Esophagus muscularis mucosa (tissue), 4 donors: ENCODE measurements around the gene MGLL. TPM values are rescaled to one million over a fixed set of nuclear protein-coding genes. Genes with fewer than 3 reads are reported as not detected.
"Not testable (repeated sequence)": the region's sequence is repeated elsewhere in the genome, so short reads cannot be mapped to it uniquely, and the experiment has no call there.

Experiments used
- DNase-seq: peaks from one replicate; pipeline ENCODE4 v3.0.0-alpha.2; 2017; ENCODE audit errors: extremely low spot score
- H3K27ac ChIP-seq, 4 donors: fragments of 200-600 bp; sonication (generic); replicated peaks in 1 of 4; 1 replicate in 3 of 4; 2 replicates in 1 of 4; pipeline ENCODE4 v1.5.1; 2016 to 2019; ENCODE audit warnings: mild to moderate bottlenecking in 1 of 4
- H3K27me3 ChIP-seq, 4 donors: fragments of 200-600 bp; sonication (generic); one replicate each; pipeline versions ENCODE4 v1.5.1 to v1.6.0; 2016 to 2019
- H3K36me3 ChIP-seq, 4 donors: fragments of 200-600 bp; sonication (generic); one replicate each; pipeline ENCODE4 v1.5.1; 2016 to 2019
- H3K4me1 ChIP-seq, 4 donors: fragments of 200-600 bp; sonication (generic); one replicate each; pipeline ENCODE4 v1.5.1; 2016 to 2019
- H3K4me3 ChIP-seq, 4 donors: fragments of 200-600 bp; sonication (generic); 1 replicate in 2 of 4; 2 replicates in 2 of 4; pipeline ENCODE4 v1.5.1; 2016 to 2019; ENCODE audit warnings: mild to moderate bottlenecking in 4 of 4, moderate library complexity in 1 of 4
- H3K9me3 ChIP-seq, 4 donors: fragments of 200-600 bp; sonication (generic); 1 replicate in 3 of 4; 2 replicates in 1 of 4; pipeline ENCODE4 v1.5.1; 2016 to 2019
- EP300 ChIP-seq: sonication (generic); formaldehyde crosslinking; IDR thresholded peaks from one replicate; pipeline ENCODE4 v1.6.1; 2017; ENCODE audit warnings: antibody characterized with exemption
- POLR2A ChIP-seq: fragments of 450-650 bp; IDR thresholded peaks from one replicate; pipeline ENCODE4 v1.6.1; 2017; ENCODE audit warnings: antibody characterized with exemption, moderate library complexity, mild to moderate bottlenecking, low read depth
- POLR2AphosphoS5 ChIP-seq, 2 donors: sonication (generic); formaldehyde crosslinking; IDR thresholded peaks; one replicate each; pipeline ENCODE4 v1.6.1; 2017; ENCODE audit warnings: antibody characterized with exemption in 2 of 2
- WGBS: methylation state at CpG from one replicate; pipeline ENCODE4 v1.1.5; 2018; 5-methylcytosine and 5-hydroxymethylcytosine counted together
- intact Hi-C: fragments of 100-400 bp; cut with DNase I; formaldehyde crosslinking; loops from one replicate; pipeline ENCODE4 v1.15.1; 2023
- total RNA-seq, 4 donors: library from RNA; depleted of rRNA; stranded (reverse); fragments of >200 nt; gene quantifications; one replicate each; pipeline versions ENCODE4 v1.1.0 to v1.2.1, GENCODE V29; 2016
- TF ChIP-seq, protein P1 (sequence below), 3 experiments: fragments of 200-600 bp in 2 of 3; fragments of 450-650 bp in 1 of 3; sonication (generic) in 2 of 3; IDR thresholded peaks; one replicate each; pipeline ENCODE4 v1.5.1; 2017 to 2019; ENCODE audit warnings: antibody characterized with exemption in 3 of 3, mild to moderate bottlenecking in 2 of 3, moderate library complexity in 1 of 3

The MGLL gene
- total RNA-seq, 4 donors from 2014 or later: 56.5 to 155 (median 80.7) TPM

DNA sequence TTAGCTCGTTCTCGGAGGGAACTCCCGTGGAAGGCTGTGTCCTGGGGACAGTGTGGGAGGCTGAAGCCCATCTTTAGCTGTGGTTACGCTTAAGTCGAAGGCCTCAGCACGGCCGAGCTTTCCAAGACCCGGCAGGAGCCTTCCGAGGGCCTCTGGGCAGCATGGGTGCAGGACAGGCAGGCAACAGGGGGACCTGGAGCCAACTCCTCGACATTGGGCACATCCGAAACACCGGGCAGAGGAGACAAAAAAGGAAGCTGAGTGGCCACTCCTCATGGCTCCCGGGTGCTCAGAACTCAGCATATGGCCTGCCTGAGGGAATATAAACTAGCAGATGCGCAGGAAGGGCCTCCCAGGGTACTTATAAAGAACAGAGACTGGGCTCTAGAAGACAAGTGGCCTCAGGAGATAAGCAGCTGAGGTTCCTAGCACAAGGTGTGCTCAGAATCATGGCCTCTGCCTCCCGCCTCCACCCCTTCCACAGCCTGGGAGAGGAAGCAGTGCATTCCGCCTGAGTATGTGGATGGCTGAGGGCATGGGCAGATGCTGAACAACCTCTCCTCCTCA lies 115.4 kb downstream of the MGLL start:
- Histone ChIP-seq H3K36me3 (peaks cover 0 to 26% (median 12%) of the 10 kb centered on the region in 4 donors), H3K4me1 (peaks cover 49 to 62% (median 59%) of the 10 kb centered on the region in 4 donors), H3K4me3 (no peak overlapping the region), H3K9me3 (no peaks in the 10 kb centered on the region), H3K27ac (peak overlapping the region; percentile 49 to 71 (median 62)), H3K27me3 (no peaks in the 10 kb centered on the region)
- DNase-seq: no peak
- intact Hi-C loops: no loop called here
- TF ChIP-seq, protein P1, sequence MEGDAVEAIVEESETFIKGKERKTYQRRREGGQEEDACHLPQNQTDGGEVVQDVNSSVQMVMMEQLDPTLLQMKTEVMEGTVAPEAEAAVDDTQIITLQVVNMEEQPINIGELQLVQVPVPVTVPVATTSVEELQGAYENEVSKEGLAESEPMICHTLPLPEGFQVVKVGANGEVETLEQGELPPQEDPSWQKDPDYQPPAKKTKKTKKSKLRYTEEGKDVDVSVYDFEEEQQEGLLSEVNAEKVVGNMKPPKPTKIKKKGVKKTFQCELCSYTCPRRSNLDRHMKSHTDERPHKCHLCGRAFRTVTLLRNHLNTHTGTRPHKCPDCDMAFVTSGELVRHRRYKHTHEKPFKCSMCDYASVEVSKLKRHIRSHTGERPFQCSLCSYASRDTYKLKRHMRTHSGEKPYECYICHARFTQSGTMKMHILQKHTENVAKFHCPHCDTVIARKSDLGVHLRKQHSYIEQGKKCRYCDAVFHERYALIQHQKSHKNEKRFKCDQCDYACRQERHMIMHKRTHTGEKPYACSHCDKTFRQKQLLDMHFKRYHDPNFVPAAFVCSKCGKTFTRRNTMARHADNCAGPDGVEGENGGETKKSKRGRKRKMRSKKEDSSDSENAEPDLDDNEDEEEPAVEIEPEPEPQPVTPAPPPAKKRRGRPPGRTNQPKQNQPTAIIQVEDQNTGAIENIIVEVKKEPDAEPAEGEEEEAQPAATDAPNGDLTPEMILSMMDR (IDR thresholded peaks at IDR 0.05): no peak
- no peak for TF ChIP-seq EP300
- TF ChIP-seq POLR2A: no peak
- TF ChIP-seq POLR2AphosphoS5 (IDR thresholded peaks at IDR 0.05): no peak
- 88% methylated on average over 16 of the region's 16 CpGs for WGBS

DNA sequence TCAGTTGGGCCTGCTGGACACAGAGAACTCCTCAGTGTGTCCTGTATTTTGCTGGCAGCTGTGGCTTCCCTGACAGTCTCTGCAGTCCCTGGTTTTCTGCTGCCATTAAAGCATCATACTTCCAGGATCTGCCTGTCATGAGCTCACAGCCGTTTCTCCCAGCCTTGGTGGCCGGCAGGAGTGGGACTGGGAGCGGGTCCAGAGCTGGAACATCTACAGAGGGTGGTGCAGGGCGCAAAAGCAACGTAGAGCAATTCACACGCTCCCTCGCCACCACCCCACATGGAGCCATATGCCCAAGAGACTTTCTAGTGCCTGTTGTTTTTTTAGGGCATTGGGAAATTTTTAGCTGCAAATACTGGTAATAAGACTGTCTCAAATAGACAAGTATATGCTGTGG lies 116.0 kb downstream of the MGLL start:
- no peak for DNase-seq
- Histone ChIP-seq H3K36me3 (peaks cover 0 to 25% (median 12%) of the 10 kb centered on the region in 4 donors), H3K4me3 (no peak overlapping the region), H3K27ac (peak overlapping the region; percentile 49 to 71 (median 62)), H3K9me3 (no peaks in the 10 kb centered on the region), H3K4me1 (peaks cover 54 to 67% (median 63%) of the 10 kb centered on the region in 4 donors), H3K27me3 (no peaks in the 10 kb centered on the region)
- TF ChIP-seq, protein P1 (IDR thresholded peaks at IDR 0.05): no peak
- TF ChIP-seq POLR2AphosphoS5 (IDR thresholded peaks at IDR 0.05) (no peak), EP300 (no peak), POLR2A (no peak)
- 85% methylated on average over 5 of the region's 7 CpGs for WGBS
- intact Hi-C loops: no loop called here

DNA sequence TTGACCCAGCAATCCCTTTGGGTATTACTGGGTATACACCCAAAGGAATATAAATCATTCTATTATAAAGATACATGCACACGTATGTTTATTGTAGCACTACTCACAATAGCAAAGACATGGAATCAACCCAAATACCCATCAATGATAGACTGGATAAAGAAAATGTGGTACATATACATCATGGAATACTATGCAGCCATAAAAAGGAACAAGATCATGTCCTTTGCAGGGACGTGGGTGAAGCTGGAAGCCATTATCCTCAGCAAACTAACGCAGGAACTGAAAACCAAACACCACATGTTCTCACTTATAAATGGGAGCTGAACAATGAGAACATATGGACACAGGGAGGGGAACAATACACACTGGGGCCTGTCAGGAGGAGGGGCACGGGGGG lies 117.5 kb downstream of the MGLL start:
- 92% methylated on average over 4 of the region's 4 CpGs for WGBS
- H3K4me3 ChIP-seq, H3K27ac ChIP-seq, DNase-seq, H3K9me3 ChIP-seq, intact Hi-C loops, H3K27me3 ChIP-seq: not testable (repeated sequence)
- H3K36me3 ChIP-seq: peaks cover 0 to 25% (median 10%) of the 10 kb centered on the region in 4 donors
- H3K4me1 ChIP-seq: peaks cover 54 to 66% (median 62%) of the 10 kb centered on the region in 4 donors

DNA sequence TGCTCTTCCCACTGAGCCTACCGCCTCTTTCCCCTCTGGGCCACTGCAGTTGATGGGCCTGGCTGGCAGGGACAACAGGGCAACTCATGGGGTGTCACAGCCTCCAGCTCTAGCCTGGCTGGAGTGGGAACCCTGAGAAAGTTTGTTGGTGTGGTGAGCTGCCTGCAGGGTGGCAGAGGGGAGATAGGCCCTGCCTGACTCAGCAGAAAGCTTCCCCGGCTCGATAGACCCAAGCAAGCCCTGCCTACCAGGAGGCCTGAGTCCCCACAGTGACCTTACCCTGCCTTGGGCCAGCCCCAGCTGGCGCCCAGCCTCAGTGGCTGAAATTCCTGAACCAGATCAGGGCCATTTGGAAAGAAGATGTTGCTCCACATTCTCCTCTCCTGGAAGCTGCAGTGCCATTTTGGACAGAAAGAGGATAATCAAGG lies 120.2 kb downstream of the MGLL start:
- peak overlapping the region; percentile 64 to 95 (median 92) for H3K27ac ChIP-seq
- H3K36me3 ChIP-seq: peaks cover 0 to 25% (median 10%) of the 10 kb centered on the region in 4 donors
- intact Hi-C loops: no loop called here
- no peak overlapping the region for H3K4me3 ChIP-seq
- no peak for DNase-seq
- TF ChIP-seq POLR2AphosphoS5 (IDR thresholded peaks at IDR 0.05) (no peak), EP300 (no peak), POLR2A (no peak)
- TF ChIP-seq, protein P1 (IDR thresholded peaks at IDR 0.05): no peak
- H3K4me1 ChIP-seq: peaks cover 61 to 67% (median 65%) of the 10 kb centered on the region in 4 donors
- no peaks in the 10 kb centered on the region for H3K9me3 ChIP-seq
- 33% methylated on average over 3 of the region's 4 CpGs for WGBS
- H3K27me3 ChIP-seq: no peaks in the 10 kb centered on the region

DNA sequence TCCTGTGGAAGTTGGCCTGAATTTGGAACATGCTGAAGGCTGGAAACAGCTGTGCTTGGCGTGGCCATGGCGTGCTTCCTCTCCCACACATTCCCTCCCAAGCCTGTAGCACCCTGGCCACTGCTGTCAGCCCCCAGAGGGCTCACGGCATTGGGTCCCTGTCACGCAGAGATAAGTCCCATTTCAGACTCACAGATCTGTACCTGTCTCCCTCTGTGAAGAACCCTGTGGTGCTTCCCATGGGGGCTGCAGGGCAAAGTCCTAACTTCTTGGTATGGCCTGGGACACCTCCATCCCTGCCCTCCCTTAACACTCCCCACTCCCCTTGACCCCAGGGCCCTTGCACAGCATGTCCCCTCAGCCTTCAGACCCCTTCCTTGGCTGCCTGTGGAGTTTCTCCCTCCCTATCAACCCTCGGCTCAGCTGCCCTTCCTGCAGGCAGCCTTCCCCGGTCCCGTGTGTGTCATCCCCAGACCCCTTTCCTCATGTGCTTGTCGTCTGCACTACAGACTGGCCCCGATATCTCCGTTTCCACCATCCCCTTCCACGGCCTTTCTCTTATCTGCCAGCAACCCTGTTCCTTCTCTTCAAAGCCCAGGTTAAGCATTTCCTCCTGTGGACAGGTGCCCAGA lies 120.9 kb downstream of the MGLL start:
- Histone ChIP-seq H3K9me3 (no peaks in the 10 kb centered on the region), H3K27ac (peak overlapping the region; percentile 64 to 95 (median 92)), H3K27me3 (no peaks in the 10 kb centered on the region), H3K4me3 (no peak overlapping the region), H3K4me1 (peaks cover 64 to 68% (median 67%) of the 10 kb centered on the region in 4 donors), H3K36me3 (peaks cover 0 to 20% (median 9%) of the 10 kb centered on the region in 4 donors)
- WGBS: 68% methylated on average over 11 of the region's 11 CpGs
- intact Hi-C loops: no loop called here
- DNase-seq: no peak
- TF ChIP-seq, protein P1 (IDR thresholded peaks at IDR 0.05): no peak
- TF ChIP-seq POLR2AphosphoS5 (IDR thresholded peaks at IDR 0.05): peak in 1 of 2 donors; percentile 19
